Adipocyte (in vitro differentiated cells): ENCODE results near the gene CGREF1.

Source experiments
- DNase-seq: peaks from one replicate; pipeline ENCODE4 v3.0.0-alpha.2; 2015; ENCODE audit warnings: low read depth
- H3K27me3 ChIP-seq: replicated peaks from 2 replicates; pipeline ENCODE4 v1.7.0; 2013; ENCODE audit warnings: mild to moderate bottlenecking, low read length, moderate library complexity; ENCODE audit not compliant: control insufficient read depth, insufficient read depth
- H3K36me3 ChIP-seq: 2 replicates; pipeline ENCODE4 v1.7.0; 2013; ENCODE audit warnings: low read length, mild to moderate bottlenecking, moderate library complexity; ENCODE audit not compliant: control insufficient read depth, insufficient read depth, severe bottlenecking
- H3K4me1 ChIP-seq: 2 replicates; pipeline ENCODE4 v1.7.0; 2013; ENCODE audit warnings: mild to moderate bottlenecking, low read length, moderate library complexity; ENCODE audit not compliant: control insufficient read depth, insufficient read depth
- H3K4me3 ChIP-seq: 2 replicates; pipeline ENCODE4 v1.7.0; 2013; ENCODE audit warnings: mild to moderate bottlenecking, low read length, moderate library complexity
- H3K9ac ChIP-seq: 2 replicates; pipeline ENCODE4 v1.7.0; 2013; ENCODE audit warnings: mild to moderate bottlenecking, low read length, moderate library complexity
- H3K9me3 ChIP-seq: 2 replicates; pipeline ENCODE4 v1.7.0; 2013; ENCODE audit warnings: mild to moderate bottlenecking, low read length, moderate library complexity; ENCODE audit not compliant: control insufficient read depth

Gene CGREF1

GRCh38 chr2:27067385-27067784 lies 51.5 kb downstream of the CGREF1 start:
- Histone ChIP-seq H3K9ac (peak overlapping the region; percentile 4), H3K36me3 (peaks cover 42% of the 10 kb centered on the region), H3K4me1 (peaks cover 48% of the 10 kb centered on the region), H3K27me3 (no peaks in the 10 kb centered on the region), H3K9me3 (no peaks in the 10 kb centered on the region), H3K4me3 (no peak overlapping the region)
- no peak for DNase-seq

- H3K9me3 ChIP-seq, result no peaks in the 10 kb centered on the region
- peaks cover 40% of the 10 kb centered on the region for H3K36me3 ChIP-seq
- no peak overlapping the region for H3K4me3 ChIP-seq
- H3K27me3 ChIP-seq, result no peaks in the 10 kb centered on the region
- H3K9ac ChIP-seq, result no peak overlapping the region
- H3K4me1 ChIP-seq, result peaks cover 35% of the 10 kb centered on the region
- DNase-seq, result no peak
Measured at GRCh38 chr2:27065128-27065527, 53.8 kb downstream of the CGREF1 start.

DNA sequence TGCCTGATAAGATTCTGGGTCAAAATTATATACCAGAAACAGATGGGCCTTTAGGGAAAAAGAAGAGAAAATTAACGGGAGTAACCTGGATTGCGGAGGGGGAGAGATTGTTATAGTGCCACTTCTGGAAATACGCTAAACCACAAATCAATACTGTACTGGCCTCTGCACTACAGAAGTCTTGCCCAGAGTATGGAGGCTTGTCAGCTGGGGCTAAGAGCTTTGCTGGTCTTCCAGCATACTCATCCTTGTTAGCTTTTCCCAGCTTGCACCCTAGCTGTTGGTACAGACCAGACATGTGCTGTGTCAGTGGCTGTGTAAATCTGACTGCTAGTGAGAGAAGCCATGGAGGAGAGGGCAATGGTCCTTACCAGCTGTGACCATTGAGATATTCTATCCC lies 58.6 kb downstream of the CGREF1 start:
- H3K9me3 ChIP-seq, result no peaks in the 10 kb centered on the region
- H3K36me3 ChIP-seq, result peaks cover 22% of the 10 kb centered on the region
- H3K9ac ChIP-seq, result no peak overlapping the region
- H3K4me1 ChIP-seq, result peaks cover 19% of the 10 kb centered on the region
- no peaks in the 10 kb centered on the region for H3K27me3 ChIP-seq
- no peak for DNase-seq
- no peak overlapping the region for H3K4me3 ChIP-seq

- H3K9me3 ChIP-seq, result no peaks in the 10 kb centered on the region
- H3K9ac ChIP-seq, result no peak overlapping the region
- H3K36me3 ChIP-seq, result peaks cover 27% of the 10 kb centered on the region
- peaks cover 16% of the 10 kb centered on the region for H3K4me1 ChIP-seq
- no peak overlapping the region for H3K4me3 ChIP-seq
- DNase-seq, result no peak
- H3K27me3 ChIP-seq, result no peaks in the 10 kb centered on the region
Measured at GRCh38 chr2:27059141-27059820, 59.6 kb downstream of the CGREF1 start.

- Histone ChIP-seq H3K4me3 (no peak overlapping the region), H3K9ac (no peak overlapping the region), H3K9me3 (no peaks in the 10 kb centered on the region), H3K36me3 (peaks cover 34% of the 10 kb centered on the region), H3K4me1 (peaks cover 7% of the 10 kb centered on the region), H3K27me3 (no peaks in the 10 kb centered on the region)
- no peak for DNase-seq
Measured at GRCh38 chr2:27058210-27058609, 60.7 kb downstream of the CGREF1 start.

GRCh38 chr2:27057184-27057583 lies 61.7 kb downstream of the CGREF1 start:
- Histone ChIP-seq H3K4me1 (peaks cover 7% of the 10 kb centered on the region), H3K36me3 (peaks cover 34% of the 10 kb centered on the region), H3K27me3 (no peaks in the 10 kb centered on the region), H3K4me3 (no peak overlapping the region), H3K9me3 (no peaks in the 10 kb centered on the region), H3K9ac (no peak overlapping the region)
- DNase-seq, result no peak

GRCh38 chr2:27054721-27055120 lies 64.2 kb downstream of the CGREF1 start:
- H3K4me1 ChIP-seq, result peaks cover 7% of the 10 kb centered on the region
- H3K9me3 ChIP-seq, result no peaks in the 10 kb centered on the region
- DNase-seq, result no peak
- H3K27me3 ChIP-seq, result no peaks in the 10 kb centered on the region
- no peak overlapping the region for H3K4me3 ChIP-seq
- H3K9ac ChIP-seq, result no peak overlapping the region
- H3K36me3 ChIP-seq, result peaks cover 34% of the 10 kb centered on the region

DNA sequence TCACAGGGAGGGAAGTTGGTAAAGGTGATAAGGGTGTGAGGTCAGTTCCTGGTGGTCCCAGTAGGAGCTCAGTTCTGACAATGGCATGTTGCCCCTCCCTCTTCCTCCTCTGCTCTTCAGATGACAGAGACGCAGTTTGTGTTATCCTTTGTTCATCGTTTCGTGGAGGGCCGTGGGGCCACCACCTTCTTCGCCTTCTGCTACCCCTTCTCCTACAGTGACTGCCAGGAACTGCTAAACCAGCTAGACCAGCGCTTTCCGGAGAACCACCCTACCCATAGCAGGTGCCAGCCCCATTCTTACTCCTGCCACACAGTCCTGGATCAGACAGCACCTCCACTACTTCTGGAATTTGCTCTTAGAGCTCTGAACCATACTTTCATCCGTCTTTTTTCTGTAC lies 65.2 kb downstream of the CGREF1 start:
- Histone ChIP-seq H3K9ac (no peak overlapping the region), H3K36me3 (peaks cover 34% of the 10 kb centered on the region), H3K9me3 (no peaks in the 10 kb centered on the region), H3K27me3 (no peaks in the 10 kb centered on the region), H3K4me1 (peaks cover 6% of the 10 kb centered on the region), H3K4me3 (no peak overlapping the region)
- DNase-seq, result no peak

- Histone ChIP-seq H3K27me3 (no peaks in the 10 kb centered on the region), H3K9me3 (no peaks in the 10 kb centered on the region), H3K4me1 (peaks cover 6% of the 10 kb centered on the region), H3K4me3 (no peak overlapping the region), H3K36me3 (peaks cover 34% of the 10 kb centered on the region), H3K9ac (no peak overlapping the region)
- DNase-seq, result no peak
Measured at GRCh38 chr2:27053321-27053720, 65.6 kb downstream of the CGREF1 start.

- Histone ChIP-seq H3K36me3 (peaks cover 32% of the 10 kb centered on the region), H3K9me3 (no peaks in the 10 kb centered on the region), H3K4me3 (peak overlapping the region; percentile 92), H3K4me1 (peaks cover 6% of the 10 kb centered on the region), H3K27me3 (no peaks in the 10 kb centered on the region), H3K9ac (peak overlapping the region; percentile 90)
- DNase-seq, result peak; percentile 40
Measured at GRCh38 chr2:27051902-27052645, 66.9 kb downstream of the CGREF1 start.

GRCh38 chr2:27050996-27051901 lies 67.7 kb downstream of the CGREF1 start, which contains the start of gene AGBL5:
Gene AGBL5, plus strand, starts transcription at chr2:27051668. Its CDS starts 1,291 bp downstream, at chr2:27052959.
- peak within 1 kb of the TSS; percentile 92 for H3K4me3 ChIP-seq
- peak; percentile 96 for DNase-seq
- peak within 1 kb of the TSS; percentile 90 for H3K9ac ChIP-seq
- H3K27me3 ChIP-seq, result no peaks in the 10 kb centered on the region
- H3K4me1 ChIP-seq, result peaks cover 6% of the 10 kb centered on the region
- H3K9me3 ChIP-seq, result no peaks in the 10 kb centered on the region
- H3K36me3 ChIP-seq, result peaks cover 25% of the 10 kb centered on the region
